Measurements from ENCODE around the gene AP1M1. TPM values are rescaled to one million over a fixed set of nuclear protein-coding genes. Genes with fewer than 3 reads are reported as not detected.

The AP1M1 gene
- total RNA-seq, 1 experiment from 2014 or later = 30.3 TPM

DNA sequence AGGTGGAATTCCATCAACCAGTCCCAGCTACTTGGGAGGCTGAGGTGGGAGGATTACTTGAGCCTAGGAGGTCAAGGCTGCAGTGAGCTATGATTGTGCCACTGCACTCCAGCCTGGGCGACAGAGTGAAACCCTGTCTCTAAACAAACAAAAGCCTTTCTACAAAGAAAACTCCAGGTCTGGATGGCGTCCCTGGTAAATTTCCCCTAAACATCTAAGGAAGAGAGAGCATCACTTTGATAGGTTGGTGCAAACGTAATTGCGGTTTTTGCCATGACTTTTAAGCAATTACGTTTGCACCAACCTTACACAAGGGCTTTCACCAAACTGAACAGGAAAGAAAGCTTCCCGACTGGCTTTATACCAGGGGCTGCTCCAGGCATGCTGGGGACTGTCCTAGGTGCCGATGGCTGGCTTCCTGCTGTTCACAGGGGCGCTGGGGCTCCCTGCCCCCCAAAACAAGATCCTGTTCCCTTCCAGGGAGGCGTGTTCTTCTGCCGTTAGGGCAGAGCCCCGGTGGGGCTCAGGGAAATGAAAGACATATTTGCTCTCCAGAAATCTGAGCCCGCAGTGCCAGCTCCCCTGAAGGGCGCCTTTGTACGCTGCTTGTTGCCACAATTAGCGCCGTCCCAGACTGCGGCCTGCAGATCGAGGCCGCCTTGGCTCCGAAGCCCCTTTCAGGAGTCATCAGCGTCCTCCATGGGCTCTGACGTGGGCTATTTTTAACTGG is 88.2 kb downstream of the AP1M1 start:
- H4K8ac ChIP-seq (replicated peaks; ENCODE audit: insufficient read length, low read depth, low read length) = no peak overlapping the region
- no peak overlapping the region for H4K91ac ChIP-seq (ENCODE audit: insufficient read length, low read depth, low read length)
- Mint-ChIP-seq H3K36me3 (ENCODE audit: insufficient read depth in 1 of 3, low read depth in 3 of 3) (no peaks in the 10 kb centered on the region), H3K9me3 (no peaks in the 10 kb centered on the region; a peak in 2 of 5 replicates), H3K27me3 (ENCODE audit: low read depth) (peaks cover 6% of the 10 kb centered on the region), H3K4me1 (peaks cover 3 to 24% of the 10 kb centered on the region in 2 experiments), H3K4me3 (no peak overlapping the region), H3K27ac (no peak overlapping the region; a peak in 1 of 7 replicates)
- H4K20me1 ChIP-seq (ENCODE audit: control insufficient read depth, insufficient read depth, insufficient read length) = no peaks in the 10 kb centered on the region
- no peaks in the 10 kb centered on the region for H3K79me2 ChIP-seq (ENCODE audit: insufficient read depth, low read length)
- H3K23me2 ChIP-seq (ENCODE audit: insufficient read length, low read depth, low read length, poor library complexity, severe bottlenecking) = no peaks in the 10 kb centered on the region
- no peaks in the 10 kb centered on the region for H3K4me1 ChIP-seq (ENCODE audit: insufficient read depth, low read length)
- WGBS (ENCODE audit: extremely low coverage, insufficient read length, low lambda C conversion rate) = no CpG with 5 or more reads among the region's 22 CpGs
- no peaks in the 10 kb centered on the region for H3K27me3 ChIP-seq (ENCODE audit: insufficient read depth, low read length)
- H3K79me1 ChIP-seq (ENCODE audit: insufficient read depth, low read depth, low read length, poor library complexity, severe bottlenecking) = no peaks in the 10 kb centered on the region
- no peak overlapping the region for H2AK5ac ChIP-seq (ENCODE audit: insufficient read length, low read length)
- H2BK120ac ChIP-seq (ENCODE audit: low read depth, low read length, poor library complexity, severe bottlenecking) = no peak overlapping the region
- peak overlapping the region; percentile 28 for H3K4me2 ChIP-seq (ENCODE audit: insufficient read depth, insufficient read length, low read length)
- no peak for DNase-seq
- TF ChIP-seq, protein P1, sequence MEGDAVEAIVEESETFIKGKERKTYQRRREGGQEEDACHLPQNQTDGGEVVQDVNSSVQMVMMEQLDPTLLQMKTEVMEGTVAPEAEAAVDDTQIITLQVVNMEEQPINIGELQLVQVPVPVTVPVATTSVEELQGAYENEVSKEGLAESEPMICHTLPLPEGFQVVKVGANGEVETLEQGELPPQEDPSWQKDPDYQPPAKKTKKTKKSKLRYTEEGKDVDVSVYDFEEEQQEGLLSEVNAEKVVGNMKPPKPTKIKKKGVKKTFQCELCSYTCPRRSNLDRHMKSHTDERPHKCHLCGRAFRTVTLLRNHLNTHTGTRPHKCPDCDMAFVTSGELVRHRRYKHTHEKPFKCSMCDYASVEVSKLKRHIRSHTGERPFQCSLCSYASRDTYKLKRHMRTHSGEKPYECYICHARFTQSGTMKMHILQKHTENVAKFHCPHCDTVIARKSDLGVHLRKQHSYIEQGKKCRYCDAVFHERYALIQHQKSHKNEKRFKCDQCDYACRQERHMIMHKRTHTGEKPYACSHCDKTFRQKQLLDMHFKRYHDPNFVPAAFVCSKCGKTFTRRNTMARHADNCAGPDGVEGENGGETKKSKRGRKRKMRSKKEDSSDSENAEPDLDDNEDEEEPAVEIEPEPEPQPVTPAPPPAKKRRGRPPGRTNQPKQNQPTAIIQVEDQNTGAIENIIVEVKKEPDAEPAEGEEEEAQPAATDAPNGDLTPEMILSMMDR (conservative IDR thresholded peaks at IDR 0.05) = no peak
- no peak overlapping the region for H3K4ac ChIP-seq (ENCODE audit: low read depth, low read length)
- no peak overlapping the region for H3K27ac ChIP-seq (ENCODE audit: insufficient read length, low read depth, low read length)
- H2BK12ac ChIP-seq (ENCODE audit: insufficient read length, low read depth, low read length) = no peak overlapping the region
- H3K9ac ChIP-seq (ENCODE audit: extremely low read depth, insufficient read length, low read length) = no peak overlapping the region
- H3K56ac ChIP-seq (ENCODE audit: insufficient read length, low read depth, low read length) = no peak overlapping the region
- H3T11ph ChIP-seq (ENCODE audit: low read length) = no peak overlapping the region
- no peak overlapping the region for H3K18ac ChIP-seq (ENCODE audit: insufficient read length, low read depth, low read length)
- H2AFZ ChIP-seq (ENCODE audit: low read length) = no peak overlapping the region
- no peak overlapping the region for H4K5ac ChIP-seq (ENCODE audit: insufficient read length, low read depth, low read length)
- H3K23ac ChIP-seq (ENCODE audit: insufficient read length, low read depth, low read length) = no peak overlapping the region
- no peaks in the 10 kb centered on the region for H3K9me3 ChIP-seq (ENCODE audit: control insufficient read depth, low read depth, low read length)
- H2BK5ac ChIP-seq (ENCODE audit: insufficient read length, low read length) = no peak overlapping the region
- no peak overlapping the region for H2BK20ac ChIP-seq (ENCODE audit: low read depth, low read length, poor library complexity, severe bottlenecking)
- no peak overlapping the region for H2BK15ac ChIP-seq (ENCODE audit: low read depth, low read length)
- no peak overlapping the region; the same call in 1 of the 2 replicates for H3K14ac ChIP-seq (ENCODE audit: insufficient read depth, low read length)

All from H9 (cell line).